Peyer's patch (tissue), 4 donors: ENCODE data around the gene EVPL. TPM values are rescaled to one million over a fixed set of nuclear protein-coding genes. Genes with fewer than 3 reads are reported as not detected.
"Not testable (repeated sequence)": the region's sequence is repeated elsewhere in the genome, so short reads cannot be mapped to it uniquely, and the experiment has no call there.

Experiments used
- DNase-seq, 3 donors: peaks; one replicate each; pipeline ENCODE4 v3.0.0-alpha.2; 2017 to 2019
- H3K27ac ChIP-seq, 4 donors: fragments of 200-600 bp; sonication (generic); one replicate each; pipeline ENCODE4 v1.5.1; 2016 to 2019
- H3K27me3 ChIP-seq, 2 donors: fragments of 200-600 bp; sonication (generic); one replicate each; pipeline ENCODE4 v1.5.1; 2019
- H3K36me3 ChIP-seq, 3 donors: fragments of 200-600 bp; sonication (generic); one replicate each; pipeline ENCODE4 v1.5.1; 2016 to 2019
- H3K4me1 ChIP-seq, 4 donors: fragments of 200-600 bp; sonication (generic); one replicate each; pipeline ENCODE4 v1.5.1; 2016 to 2019
- H3K4me3 ChIP-seq, 4 donors: fragments of 200-600 bp; sonication (generic); 1 replicate in 3 of 4; 2 replicates in 1 of 4; pipeline ENCODE4 v1.5.1; 2016 to 2019; ENCODE audit warnings: mild to moderate bottlenecking in 1 of 4
- H3K9me3 ChIP-seq, 4 donors: fragments of 200-600 bp; sonication (generic); one replicate each; pipeline ENCODE4 v1.5.1; 2016 to 2019; ENCODE audit warnings: mild to moderate bottlenecking in 1 of 4
- CTCF ChIP-seq, 6 experiments: fragments of 450-650 bp in 4 of 6; fragments of 200-600 bp in 2 of 6; sonication (generic) in 1 of 6; IDR thresholded peaks; one replicate each; pipeline ENCODE4 v1.5.1; 2017 to 2019; ENCODE audit warnings: antibody characterized with exemption in 6 of 6, mild to moderate bottlenecking in 3 of 6, moderate library complexity in 1 of 6
- POLR2A ChIP-seq, 2 donors: fragments of 450-650 bp; IDR thresholded peaks; one replicate each; pipeline ENCODE4 v1.5.1; 2017; ENCODE audit warnings: antibody characterized with exemption in 2 of 2, mild to moderate bottlenecking in 2 of 2, moderate library complexity in 2 of 2
- total RNA-seq, 4 donors: library from RNA; depleted of rRNA; stranded (reverse); fragments of >200 nt; gene quantifications; one replicate each; pipeline ENCODE4 v1.1.0, GENCODE V29; 2016

EVPL gene
- total RNA-seq, 4 donors from 2014 or later: 26.4 to 87.8 (median 55.0) TPM

GRCh38 chr17:76049836-76050537 is 22.9 kb upstream of the EVPL start:
- H3K4me3 ChIP-seq: no peak overlapping the region
- no peak for DNase-seq
- peak overlapping the region in 1 of 4 donors; percentile 24 for H3K27ac ChIP-seq
- H3K36me3 ChIP-seq: peaks cover 0 to 85% (median 0%) of the 10 kb centered on the region in 3 donors
- TF ChIP-seq CTCF (IDR thresholded peaks at IDR 0.05) (no peak), POLR2A (IDR thresholded peaks at IDR 0.05) (no peak)
- H3K9me3 ChIP-seq: no peaks in the 10 kb centered on the region
- H3K27me3 ChIP-seq: no peaks in the 10 kb centered on the region
- H3K4me1 ChIP-seq: no peaks in the 10 kb centered on the region

- Histone ChIP-seq H3K27ac (peak overlapping the region in 1 of 4 donors; percentile 24), H3K4me3 (no peak overlapping the region), H3K4me1 (no peaks in the 10 kb centered on the region), H3K9me3 (no peaks in the 10 kb centered on the region), H3K27me3 (no peaks in the 10 kb centered on the region), H3K36me3 (peaks cover 0 to 86% (median 0%) of the 10 kb centered on the region in 3 donors)
- TF ChIP-seq POLR2A (IDR thresholded peaks at IDR 0.05): no peak
- no peak for TF ChIP-seq CTCF (IDR thresholded peaks at IDR 0.05)
- DNase-seq: no peak
Observed at GRCh38 chr17:76049239-76049638, 22.1 kb upstream of the EVPL start.

- Histone ChIP-seq H3K4me1 (no peaks in the 10 kb centered on the region), H3K27me3 (no peaks in the 10 kb centered on the region), H3K27ac (no peak overlapping the region)
Observed at GRCh38 chr17:76048711-76049110, 21.6 kb upstream of the EVPL start.

GRCh38 chr17:76048025-76048605 is 21.0 kb upstream of the EVPL start:
- Histone ChIP-seq H3K9me3 (no peaks in the 10 kb centered on the region), H3K4me3 (no peak overlapping the region), H3K27ac (no peak overlapping the region), H3K4me1 (no peaks in the 10 kb centered on the region), H3K36me3 (peaks cover 0 to 91% (median 0%) of the 10 kb centered on the region in 3 donors), H3K27me3 (no peaks in the 10 kb centered on the region)
- TF ChIP-seq CTCF (IDR thresholded peaks at IDR 0.05) (no peak), POLR2A (IDR thresholded peaks at IDR 0.05) (no peak)
- no peak for DNase-seq

More at GRCh38 chr17:76048711-76049110, 21.6 kb upstream of the EVPL start:
- no peak for TF ChIP-seq POLR2A (IDR thresholded peaks at IDR 0.05)
- no peak for TF ChIP-seq CTCF (IDR thresholded peaks at IDR 0.05)
- no peak overlapping the region for H3K4me3 ChIP-seq
- H3K36me3 ChIP-seq: peaks cover 0 to 90% (median 0%) of the 10 kb centered on the region in 3 donors
- DNase-seq: no peak
- no peaks in the 10 kb centered on the region for H3K9me3 ChIP-seq

GRCh38 chr17:76046064-76046463 is 19.0 kb upstream of the EVPL start:
- H3K27ac ChIP-seq: no peak overlapping the region
- peaks cover 0 to 99% (median 0%) of the 10 kb centered on the region in 3 donors for H3K36me3 ChIP-seq
- H3K27me3 ChIP-seq: no peaks in the 10 kb centered on the region
- DNase-seq: no peak
- no peaks in the 10 kb centered on the region for H3K4me1 ChIP-seq
- TF ChIP-seq CTCF (IDR thresholded peaks at IDR 0.05) (no peak), POLR2A (IDR thresholded peaks at IDR 0.05) (no peak)
- H3K4me3 ChIP-seq: no peak overlapping the region
- H3K9me3 ChIP-seq: no peaks in the 10 kb centered on the region

GRCh38 chr17:76044475-76045007 is 17.4 kb upstream of the EVPL start:
- not testable (repeated sequence) for H3K4me1 ChIP-seq, H3K27ac ChIP-seq, DNase-seq, H3K9me3 ChIP-seq, H3K27me3 ChIP-seq, H3K4me3 ChIP-seq
- H3K36me3 ChIP-seq: peaks cover 0 to 100% (median 0%) of the 10 kb centered on the region in 3 donors

GRCh38 chr17:76042868-76043267 is 15.8 kb upstream of the EVPL start:
- H3K9me3 ChIP-seq, DNase-seq, H3K27ac ChIP-seq, H3K27me3 ChIP-seq, H3K4me1 ChIP-seq, H3K4me3 ChIP-seq: not testable (repeated sequence)
- peaks cover 0 to 100% (median 0%) of the 10 kb centered on the region in 3 donors for H3K36me3 ChIP-seq
